ENCODE results near the gene TXNL4B.

- TF ChIP-seq CTCF (IDR thresholded peaks at IDR 0.05) (no peak), EZH2 (IDR thresholded peaks at IDR 0.05; ENCODE audit: borderline replicate concordance, insufficient read depth, low read depth, low read length, poor library complexity, severe bottlenecking) (no peak)
Observed at GRCh38 chr16:72042157-72042660, 51.2 kb downstream of the TXNL4B start.
